DMS114 treated with DMSO at 0.1 percent for 48 hours (cell line): ENCODE results near the gene TXNRD2.

Experiments used
- DNase-seq: peaks from one replicate; lab custom pipeline; 2025; ENCODE audit not compliant: unreplicated experiment; lab: John Stamatoyannopoulos, UW

The TXNRD2 gene

DNA sequence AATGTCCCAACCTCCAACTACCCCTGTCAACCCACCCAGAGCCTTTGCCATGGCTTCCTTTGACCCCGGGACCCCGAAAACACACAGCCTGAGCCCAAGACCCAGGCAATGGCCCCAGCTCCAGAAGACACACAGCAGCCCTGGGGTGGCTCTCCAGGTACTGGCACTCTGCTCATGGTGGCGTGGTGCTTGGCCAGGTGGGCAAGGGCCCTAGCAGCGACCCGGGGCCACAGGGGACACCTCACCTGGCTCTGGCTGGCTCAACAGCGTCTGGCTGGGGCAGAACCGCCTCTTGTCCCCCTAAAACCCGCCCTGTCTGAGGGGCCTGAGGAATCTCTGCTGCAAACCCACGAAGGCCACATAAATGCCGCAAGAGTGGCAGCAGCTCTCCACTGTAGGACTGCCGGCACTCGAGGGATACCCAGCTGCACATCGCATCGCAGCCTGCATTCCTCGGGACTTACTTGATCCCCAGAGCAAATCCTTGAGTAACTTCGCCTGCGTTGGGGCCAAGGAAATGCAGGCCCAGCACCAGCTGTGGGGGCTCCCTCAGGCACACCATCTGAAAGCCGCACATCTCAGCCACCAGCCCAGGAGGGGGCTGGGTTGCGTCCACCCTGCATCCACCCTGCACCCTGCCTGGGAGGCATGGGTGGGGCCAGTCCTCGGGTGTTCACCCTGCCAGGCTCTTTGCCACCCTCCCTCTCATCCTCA is 63.8 kb downstream of the TXNRD2 start:
- DNase-seq: no peak

DNA sequence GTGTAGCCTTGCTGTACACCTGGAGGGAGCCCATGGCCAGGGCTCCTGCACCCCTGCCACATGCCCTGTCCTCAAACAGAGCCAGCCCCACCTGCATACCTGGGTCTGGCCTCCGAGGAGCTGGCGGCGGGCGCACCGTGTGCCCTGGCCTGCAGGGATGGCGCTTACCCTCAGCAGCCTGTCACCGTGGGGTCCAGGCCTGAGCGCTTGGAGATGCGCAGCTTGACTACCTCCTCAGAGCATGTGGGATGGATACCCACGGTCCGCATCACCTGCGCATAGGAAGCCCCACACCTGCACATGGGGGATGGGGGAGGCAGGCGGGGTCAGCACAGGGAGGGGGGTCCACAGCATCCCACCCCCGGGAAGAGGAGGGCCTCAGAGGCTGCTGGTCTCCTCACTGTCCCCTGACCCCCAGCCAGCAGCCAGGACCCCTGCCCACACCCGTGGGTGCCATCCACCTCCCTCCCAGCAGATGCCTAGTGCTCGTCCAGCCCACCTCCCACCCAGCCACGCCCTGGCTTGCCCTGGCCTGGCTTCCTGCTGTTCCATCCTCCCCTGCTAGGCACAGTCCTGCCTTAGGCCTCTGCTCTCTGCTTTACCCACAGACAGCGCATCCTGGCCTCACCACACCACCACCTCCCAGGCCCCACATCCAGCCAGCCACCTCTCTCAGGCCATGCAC is 64.5 kb downstream of the TXNRD2 start:
- DNase-seq: no peak

DNA sequence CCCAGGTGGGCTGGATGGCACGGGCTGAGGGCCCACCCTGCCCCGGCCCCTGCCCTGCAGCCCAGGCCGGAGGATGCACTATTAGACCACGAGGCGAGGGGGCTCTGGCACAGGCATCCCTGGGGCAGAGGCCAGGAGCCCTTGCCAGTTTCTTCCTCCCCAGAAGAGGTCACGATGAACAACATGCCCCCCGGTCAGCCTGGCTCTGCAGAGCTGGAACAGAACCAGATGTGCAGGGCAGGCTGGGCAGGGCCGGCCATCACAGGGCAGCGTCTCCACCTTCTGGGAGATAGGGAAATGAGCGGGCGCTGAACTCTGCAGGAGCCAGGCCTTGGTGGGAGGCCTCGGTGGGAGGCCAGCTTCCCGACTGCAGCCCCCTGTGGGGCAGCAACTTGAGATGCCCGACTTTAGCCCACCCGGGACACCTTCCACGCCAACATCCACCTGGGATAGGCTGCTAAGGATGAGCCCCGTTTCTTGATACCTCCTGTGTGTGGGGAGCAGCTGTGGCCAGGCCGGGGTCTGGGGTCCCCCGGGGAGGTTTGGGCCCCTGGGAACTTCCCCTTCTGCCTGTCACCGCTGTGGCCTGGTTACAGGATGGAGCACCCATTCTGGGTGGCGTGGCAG is 65.2 kb downstream of the TXNRD2 start:
- DNase-seq: no peak

DNA sequence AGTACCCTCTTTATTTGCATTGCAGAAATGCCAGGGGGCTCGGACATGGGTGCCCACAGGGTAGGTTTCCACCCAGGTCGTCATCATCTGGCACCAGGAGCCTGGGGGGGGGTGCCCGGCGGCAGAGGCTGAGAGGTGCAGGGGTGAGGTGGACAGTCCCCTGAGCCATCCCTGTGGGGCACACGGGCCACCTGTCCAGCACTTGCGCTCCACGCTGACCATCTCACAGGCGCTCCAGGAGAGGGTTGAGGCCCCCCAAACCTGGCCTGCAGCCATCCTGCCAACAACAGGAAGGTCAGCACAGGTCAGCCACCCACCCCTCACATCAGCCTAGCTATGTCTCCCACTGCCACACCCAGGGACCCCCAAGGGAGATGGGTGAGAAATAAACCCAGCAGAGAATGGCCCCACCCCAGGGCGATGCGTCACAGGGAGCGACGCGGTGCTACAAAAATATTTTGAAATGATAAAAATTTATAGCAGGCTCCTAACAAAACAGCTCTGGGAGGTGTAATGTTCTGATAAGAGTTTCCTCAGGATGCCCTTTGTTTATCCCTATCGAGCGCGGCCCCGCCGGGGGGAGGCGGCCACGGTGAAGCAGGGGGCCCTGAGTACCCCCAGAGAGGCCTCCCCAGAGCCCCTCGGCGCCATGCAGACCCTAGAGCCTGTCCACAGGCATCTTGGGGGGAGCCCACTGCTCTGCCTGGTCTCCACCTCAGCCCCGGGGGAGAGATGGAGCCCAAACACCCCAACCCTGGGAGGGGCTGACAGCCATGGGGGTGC is 65.9 kb downstream of the TXNRD2 start:
- DNase-seq: no peak

DNA sequence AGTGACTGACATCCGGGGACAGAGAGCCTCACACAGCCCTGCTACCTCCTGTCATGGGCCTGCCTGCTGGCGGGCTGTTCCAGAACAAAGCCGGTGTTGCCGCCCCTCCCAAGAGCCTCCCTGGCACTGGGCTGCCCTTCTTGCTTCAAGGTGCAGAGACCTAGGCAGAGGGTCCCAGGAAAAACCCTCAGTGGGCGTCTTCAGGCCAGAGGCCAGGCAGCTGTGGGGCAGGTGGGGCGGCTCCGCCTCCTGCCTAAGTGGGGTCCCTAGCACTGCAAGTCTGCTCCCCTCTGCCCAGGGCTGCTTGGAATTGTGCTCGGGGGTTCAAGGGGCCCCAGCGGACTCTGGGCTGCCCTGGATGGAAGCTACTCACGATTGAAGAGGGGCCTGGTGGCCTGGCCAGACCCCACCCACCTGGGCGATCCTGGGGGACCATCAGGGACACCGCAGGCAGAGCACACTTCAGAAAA is 66.5 kb downstream of the TXNRD2 start:
- DNase-seq: no peak

DNA sequence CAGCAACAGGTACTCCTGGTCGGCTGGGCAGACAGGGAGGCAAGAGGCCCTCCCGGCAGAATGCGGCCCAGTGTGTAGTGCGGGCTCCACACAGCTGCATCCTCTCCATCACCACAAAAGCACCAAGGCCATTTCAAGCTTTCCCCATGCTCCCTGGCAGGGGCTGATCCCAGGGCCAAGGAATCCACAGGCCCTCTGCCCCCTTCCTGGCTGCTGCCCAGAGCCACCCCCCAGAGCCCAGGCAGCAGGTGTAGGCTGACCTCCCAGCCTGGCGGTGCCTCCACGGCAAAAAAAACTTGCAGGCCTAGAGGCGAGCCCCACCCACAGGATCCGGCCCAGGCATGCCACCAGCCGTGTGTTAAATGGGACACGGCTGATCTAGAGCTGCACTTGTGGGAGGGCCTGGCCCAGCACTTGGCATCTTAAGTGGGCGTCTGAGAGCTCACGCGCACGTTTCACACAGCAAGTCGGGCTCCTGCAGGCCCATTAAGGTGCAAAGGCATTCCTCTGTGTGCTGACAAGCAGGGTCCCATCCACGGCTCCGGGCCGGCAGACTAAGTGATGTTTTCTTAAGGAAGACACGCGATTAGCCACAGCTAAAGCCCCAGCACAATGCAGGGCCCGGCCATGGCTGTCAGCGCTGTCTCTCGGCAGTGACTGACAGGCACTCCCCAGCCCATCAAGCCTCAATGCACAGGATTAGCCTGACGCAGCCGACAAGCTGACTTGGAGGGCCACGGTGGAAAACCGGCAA is 67.1 kb downstream of the TXNRD2 start:
- DNase-seq: no peak

DNA sequence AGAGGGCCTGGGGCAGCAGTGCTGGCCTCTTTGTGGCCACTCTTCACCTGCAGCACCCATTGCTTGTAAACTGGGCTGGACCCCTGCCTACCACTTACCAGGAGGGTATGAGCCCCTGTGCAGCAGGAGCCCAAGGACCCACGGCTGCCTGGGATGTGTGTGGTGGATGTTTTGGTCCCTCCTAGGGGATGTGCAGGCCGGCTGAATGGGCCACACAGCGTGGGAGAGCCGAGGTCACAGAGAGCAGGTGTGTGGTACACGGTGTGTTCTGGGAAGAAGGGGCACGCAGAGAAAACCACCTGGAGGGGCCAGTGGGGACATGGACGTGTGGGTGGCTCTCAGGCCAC is 67.7 kb downstream of the TXNRD2 start:
- DNase-seq: no peak

DNA sequence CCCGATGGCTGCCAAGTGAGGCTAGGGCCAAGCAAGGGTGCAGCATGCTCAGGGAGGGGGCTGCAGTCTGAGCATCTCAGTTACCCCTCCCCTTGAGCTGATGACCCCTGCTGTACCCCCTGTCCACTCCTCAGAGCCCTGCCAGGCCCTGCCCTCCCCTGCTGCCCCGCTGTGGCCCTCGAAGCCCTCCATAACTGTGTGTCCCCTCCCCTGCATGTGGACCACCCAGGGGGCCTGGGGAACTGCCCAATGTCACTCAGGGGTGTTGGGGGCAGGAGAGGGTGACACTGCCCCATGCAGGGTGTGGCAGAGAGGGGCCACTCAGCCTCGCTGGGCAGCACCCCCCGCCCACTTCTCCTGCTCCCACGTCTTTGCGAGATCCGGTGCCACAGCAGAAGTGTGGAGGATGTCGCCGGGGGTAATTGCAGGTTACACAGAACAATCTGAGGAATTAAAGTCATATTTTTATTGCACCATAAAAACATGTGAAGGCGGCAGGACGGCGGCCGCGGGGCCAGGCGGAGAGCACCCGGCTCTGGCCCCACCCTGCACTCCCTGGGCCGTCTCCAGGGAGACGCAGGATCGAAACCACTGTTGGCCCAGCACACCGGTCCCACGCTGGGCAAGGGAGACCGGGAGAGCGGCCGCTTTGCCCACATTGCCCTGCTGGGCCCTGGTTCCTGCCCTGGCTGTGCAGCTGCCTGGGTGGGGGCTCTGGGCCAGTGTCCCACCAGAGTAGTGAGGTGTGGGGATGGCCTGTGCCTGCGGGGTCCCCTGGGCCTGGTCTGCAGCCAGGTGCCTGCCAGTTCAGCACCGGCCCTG is 68.3 kb downstream of the TXNRD2 start:
- no peak for DNase-seq

DNA sequence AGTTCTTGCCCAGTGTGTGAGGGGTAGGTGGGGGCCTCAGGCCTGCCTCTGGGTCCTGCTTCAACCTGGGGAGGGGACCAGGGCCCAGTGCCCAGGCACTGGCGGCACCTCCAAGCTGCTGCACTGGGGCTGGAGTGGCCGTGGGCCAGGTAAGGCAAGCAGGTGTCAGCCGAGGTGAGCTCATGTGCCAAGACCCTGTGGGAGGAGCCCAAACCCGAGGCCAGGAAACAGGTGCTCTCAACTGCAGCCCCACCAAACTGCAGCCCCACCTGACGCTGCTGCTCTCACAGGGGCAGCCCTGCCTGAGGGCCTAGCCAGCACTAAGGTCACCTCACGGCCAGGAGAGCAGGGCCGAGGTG is 68.9 kb downstream of the TXNRD2 start:
- DNase-seq: no peak

DNA sequence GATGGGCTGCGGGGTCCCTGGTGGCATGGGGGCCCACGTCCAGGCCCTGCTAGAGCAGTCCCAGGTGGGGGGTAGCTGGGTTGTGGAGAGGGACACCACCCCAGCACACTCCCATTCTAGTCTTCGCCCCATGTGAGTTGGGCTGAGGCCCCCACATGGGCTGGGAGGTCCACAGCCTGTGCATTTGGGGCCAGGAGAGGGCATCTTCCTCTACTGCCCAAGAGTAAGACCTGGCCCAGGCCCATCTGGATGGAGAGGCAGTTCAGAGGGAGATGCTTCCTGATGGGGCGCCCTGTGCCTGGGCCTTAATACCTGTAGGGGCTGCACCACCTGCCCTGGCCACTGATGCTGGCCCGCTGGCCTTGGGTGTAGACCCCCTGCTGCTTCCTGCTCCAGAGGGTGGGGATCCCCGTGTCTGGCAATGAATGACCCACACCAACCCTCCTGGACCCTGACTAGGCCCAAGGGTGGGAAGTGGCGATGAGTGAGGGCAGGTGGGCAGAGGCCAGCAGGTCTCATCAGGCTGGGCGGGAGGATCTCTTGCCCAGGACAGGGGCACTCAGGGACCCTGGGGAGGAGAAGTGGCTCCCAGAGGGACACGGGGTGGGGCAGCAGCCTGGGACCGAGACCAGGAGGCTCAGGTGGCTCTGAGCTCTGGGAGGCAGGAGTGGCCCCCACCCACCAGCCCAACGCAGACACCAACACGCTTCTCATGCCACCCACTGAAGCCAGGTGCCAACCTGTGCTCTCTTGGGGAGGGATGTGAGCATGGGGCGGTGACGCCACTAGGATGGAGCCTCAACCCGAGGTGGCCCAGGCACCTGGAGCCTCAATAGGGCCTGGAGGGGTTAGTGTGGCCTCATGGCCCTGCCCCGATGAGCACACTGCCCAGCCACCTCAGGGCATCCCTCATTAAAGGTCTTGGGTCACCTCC is 69.5 kb downstream of the TXNRD2 start:
- no peak for DNase-seq

DNA sequence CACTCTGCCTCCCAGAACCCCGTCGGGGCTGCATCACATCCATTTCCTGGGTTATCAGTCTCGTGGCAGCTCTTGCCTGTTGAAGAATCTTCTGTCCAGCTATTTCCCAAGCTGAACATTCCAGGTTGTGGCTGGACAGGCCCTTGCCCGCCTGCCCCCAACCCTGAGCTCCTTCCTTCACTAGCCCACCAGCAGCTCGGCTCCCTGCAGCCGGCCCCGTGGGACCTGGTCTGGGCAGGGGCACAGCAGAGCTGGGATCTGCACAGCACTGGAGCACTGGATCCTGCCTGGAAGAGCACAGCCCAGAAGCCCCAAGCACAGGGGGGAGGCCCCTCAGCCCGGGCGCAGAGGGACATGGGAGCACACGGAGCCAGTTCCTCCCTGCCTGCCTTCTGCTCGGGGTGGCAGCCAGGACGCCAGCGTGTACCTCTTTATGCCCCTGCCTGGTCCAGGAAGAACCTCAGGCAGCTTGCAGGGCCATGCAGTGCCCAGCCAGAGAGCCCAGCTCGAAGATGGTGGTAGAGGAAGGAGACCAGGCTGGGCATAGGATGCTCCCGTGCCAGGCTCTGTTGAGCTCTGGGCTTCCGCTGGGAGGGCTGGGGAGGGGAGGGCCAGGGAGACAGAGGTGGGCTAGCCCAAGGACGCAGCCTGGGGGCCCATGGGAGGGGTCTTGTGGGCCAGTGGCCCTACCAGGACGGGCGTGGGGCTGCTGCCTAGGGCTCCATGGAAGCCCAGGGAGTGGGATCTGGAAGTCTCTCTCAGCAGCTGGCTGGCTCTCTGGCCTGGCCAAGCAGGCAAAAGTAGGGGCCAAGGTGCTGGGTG is 70.4 kb downstream of the TXNRD2 start:
- DNase-seq: no peak

DNA sequence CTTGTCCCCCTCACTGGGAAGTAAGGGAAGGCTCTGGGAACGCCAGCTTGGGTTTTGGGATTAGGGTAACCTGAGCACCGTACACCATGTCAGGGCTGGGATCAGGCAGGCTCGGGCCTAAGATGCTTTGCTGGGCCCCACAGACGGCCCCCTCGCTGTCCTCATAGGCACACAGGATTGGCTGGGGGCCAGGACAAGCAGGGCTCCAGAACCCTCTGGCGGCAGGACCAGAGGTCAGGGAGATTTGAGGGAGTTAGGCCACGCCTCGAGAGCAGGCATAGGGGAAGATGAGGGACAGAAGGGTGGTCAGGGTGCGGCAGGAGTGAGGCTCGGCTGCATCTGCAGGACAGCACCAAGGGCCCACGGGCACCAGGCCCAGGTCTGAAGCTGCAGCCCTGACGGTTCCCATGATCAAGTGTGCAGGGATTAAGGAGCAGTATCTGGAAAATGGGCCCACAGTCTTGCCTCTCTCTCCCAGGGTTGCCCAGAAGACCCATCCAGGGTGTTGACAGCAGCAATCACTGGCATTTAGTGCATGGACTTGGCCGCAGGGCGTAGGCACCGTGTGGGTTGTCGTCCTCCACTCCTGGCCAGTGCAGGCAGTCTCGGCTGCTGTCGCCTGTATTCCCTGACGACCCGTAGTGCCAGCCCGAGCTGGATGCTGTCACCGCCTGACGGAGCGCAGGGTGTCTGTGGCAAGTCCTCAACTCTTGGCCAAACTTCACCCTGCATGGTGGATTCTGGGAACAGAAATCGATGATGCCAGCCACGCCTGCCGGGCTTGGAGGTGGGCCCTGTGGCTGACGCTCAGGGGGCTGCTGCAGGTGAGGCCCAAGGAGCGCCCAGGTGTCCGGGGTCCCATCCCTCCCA is 71.2 kb downstream of the TXNRD2 start:
- no peak for DNase-seq

DNA sequence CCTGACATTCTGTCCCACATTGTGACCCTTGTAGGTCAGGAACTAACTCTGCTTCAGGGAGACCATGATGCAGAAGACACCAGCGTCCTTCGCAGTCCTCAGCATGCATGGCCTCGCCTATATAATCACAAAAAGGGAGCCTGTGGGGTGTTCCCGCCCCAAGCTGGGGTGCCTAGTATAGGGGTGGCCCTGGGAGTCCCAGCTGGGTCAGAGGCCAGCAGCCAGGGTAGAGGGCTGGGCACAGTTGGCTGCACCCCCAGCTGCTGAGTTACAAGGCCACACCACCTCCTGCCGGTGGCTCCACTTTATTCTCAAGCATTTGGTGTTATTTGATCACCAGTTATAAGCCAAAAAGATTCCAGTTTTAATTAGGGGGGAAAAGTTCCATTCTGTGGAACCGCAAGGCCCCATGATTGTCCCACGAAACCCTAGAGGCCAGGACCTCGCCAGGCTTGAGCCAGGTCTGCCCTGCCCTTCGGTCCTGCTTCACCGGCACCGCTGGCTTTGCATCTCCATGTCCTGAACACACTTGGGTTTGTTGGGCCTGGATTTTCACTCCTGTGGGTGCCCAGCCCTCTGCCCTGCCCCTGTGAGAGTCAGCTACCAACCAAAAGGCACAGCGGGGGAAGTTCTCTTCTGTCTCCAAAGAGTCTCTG is 72.0 kb downstream of the TXNRD2 start:
- no peak for DNase-seq

DNA sequence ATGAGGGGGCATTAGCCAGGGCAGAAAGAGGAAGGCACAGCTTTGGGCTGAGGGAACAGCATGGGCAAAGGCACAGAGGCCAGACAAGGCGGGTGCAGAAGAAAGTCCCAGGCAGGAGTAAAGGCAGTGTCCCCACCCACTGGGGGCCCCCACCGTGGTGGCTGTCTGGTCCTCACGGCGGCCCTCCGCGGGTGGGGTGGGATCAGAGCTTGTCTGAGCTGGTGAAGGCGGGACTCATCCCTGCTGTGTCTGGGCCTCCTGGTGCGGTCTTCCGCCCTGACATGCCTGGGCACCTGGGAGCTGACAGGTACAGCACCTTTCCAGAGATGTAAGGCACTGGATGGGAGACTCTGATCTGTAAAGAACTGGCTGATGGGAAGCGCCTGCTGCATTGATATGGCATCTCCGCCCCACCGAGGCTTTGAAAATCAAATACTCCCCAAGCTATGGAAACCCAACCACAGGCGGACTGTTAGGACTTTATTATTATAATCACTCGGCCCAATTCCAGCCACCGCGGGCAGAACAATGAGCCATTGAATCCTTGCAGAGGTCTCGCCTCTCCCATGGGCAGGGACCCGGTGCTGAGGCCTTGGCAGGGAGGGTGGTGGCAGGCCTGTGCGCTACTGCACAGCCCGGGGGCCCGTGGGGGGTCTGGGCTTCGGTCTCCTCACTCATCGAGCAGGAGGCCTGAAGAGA is 72.7 kb downstream of the TXNRD2 start:
- no peak for DNase-seq

DNA sequence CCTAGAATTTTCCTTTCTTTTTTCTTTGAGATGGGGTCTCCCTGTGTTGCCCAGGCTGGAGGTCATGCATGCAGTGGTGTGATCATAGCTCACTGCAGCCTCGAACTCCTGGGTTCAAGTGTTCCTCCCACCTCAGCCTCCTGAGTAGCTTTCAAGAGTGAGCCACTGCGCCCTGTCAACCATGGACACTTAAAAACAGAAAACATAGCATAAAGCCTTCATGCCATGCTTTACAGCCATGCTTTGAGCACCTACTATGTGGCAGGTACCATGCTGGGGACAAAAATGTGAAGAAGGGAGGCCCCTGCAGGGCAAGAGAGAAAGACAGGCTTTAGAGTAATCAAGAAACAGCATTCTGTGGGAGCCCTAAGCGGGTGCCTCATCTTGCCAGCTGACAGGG is 73.3 kb downstream of the TXNRD2 start:
- DNase-seq: no peak

DNA sequence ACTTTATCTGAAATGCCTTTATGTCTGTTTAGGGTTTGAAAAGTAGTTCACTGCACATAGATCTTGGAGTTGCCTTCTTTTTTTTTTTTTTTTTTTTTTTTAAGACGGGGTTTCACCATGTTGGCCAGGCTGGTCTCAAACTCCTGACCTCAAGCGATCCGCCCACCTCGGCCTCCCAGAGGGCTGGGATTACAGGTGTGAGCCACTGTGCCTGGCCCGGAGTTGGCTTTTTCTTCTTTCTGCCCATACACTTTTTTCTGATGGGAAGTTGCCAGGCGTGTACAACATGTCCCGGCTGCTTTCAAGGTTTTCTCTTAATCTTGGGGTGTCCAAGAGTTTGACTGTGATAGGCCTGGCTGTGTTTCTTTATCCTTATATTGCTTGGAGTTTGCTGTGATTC is 74.0 kb downstream of the TXNRD2 start:
- no peak for DNase-seq
